Lower lobe of right lung (tissue), 2 donors: ENCODE data around the gene NFASC. TPM values are rescaled to one million over a fixed set of nuclear protein-coding genes. Genes with fewer than 3 reads are reported as not detected.

ENCODE experiments used
- ATAC-seq, 2 donors: fragments of 200-7000 bp; cut with Tn5 transposase; one replicate each; pipeline ENCODE4 v1.9.1; 2020 to 2022; ENCODE audit warnings: mild to moderate bottlenecking in 2 of 2, moderate library complexity in 2 of 2
- DNase-seq: peaks from one replicate; pipeline ENCODE4 v3.0.0-alpha.2; 2020
- H3K27ac ChIP-seq: fragments of 200-600 bp; one replicate; pipeline ENCODE4 v1.8.0; 2022
- H3K27me3 ChIP-seq: fragments of 200-600 bp; one replicate; pipeline ENCODE4 v1.8.0; 2022; ENCODE audit warnings: low read depth
- H3K36me3 ChIP-seq: fragments of 200-600 bp; one replicate; pipeline ENCODE4 v1.8.0; 2022; ENCODE audit warnings: mild to moderate bottlenecking
- H3K4me1 ChIP-seq: fragments of 200-600 bp; one replicate; pipeline ENCODE4 v1.8.0; 2022
- H3K4me3 ChIP-seq: fragments of 200-600 bp; one replicate; pipeline ENCODE4 v1.8.0; 2022; ENCODE audit warnings: mild to moderate bottlenecking
- H3K9me3 ChIP-seq: fragments of 200-600 bp; one replicate; pipeline ENCODE4 v1.8.0; 2022
- CTCF ChIP-seq: fragments of 200-600 bp; IDR thresholded peaks from one replicate; pipeline ENCODE4 v1.8.0; 2022; ENCODE audit warnings: antibody characterized with exemption, mild to moderate bottlenecking
- intact Hi-C: fragments of 100-400 bp; cut with DNase I; formaldehyde crosslinking; loops from one replicate; pipeline ENCODE4 v1.11.0; 2022
- total RNA-seq: library from RNA; stranded (reverse); fragmentation: NEBNext Ultra II Directional; extraction: Animal tissue kit (Norgen Biotek cat#: 25700); gene quantifications from one replicate; pipeline ENCODE4 v1.2.1, GENCODE V29; 2021
- donor health status: DM: no; HTN: yes; CAD: no; lungs with severe emphysema.

The NFASC gene
- total RNA-seq, 1 donor from 2014 or later, result 12.2 TPM

GRCh38 chr1:205042911-205043806 lies 172.5 kb downstream of the NFASC start, which contains the start of gene CNTN2:
TSS of gene CNTN2 (plus strand) at chr1:205043212. CDS start at chr1:205053186, 9,974 bp downstream.
- H3K27me3 ChIP-seq, result peaks cover 72% of the 10 kb centered on the region
- H3K27ac ChIP-seq, result no peak within 1 kb of the TSS
- H3K36me3 ChIP-seq, result no peaks in the 10 kb centered on the region
- no peak for ATAC-seq
- no peak for TF ChIP-seq CTCF
- H3K9me3 ChIP-seq, result no peaks in the 10 kb centered on the region
- intact Hi-C loops, result no loop called here
- no peak for DNase-seq
- H3K4me3 ChIP-seq, result no peak within 1 kb of the TSS
- no peaks in the 10 kb centered on the region for H3K4me1 ChIP-seq

- no peaks in the 10 kb centered on the region for H3K4me1 ChIP-seq
- intact Hi-C loops, result no loop called here
- H3K27me3 ChIP-seq, result peaks cover 76% of the 10 kb centered on the region
- H3K4me3 ChIP-seq, result no peak overlapping the region
- H3K36me3 ChIP-seq, result no peaks in the 10 kb centered on the region
- no peak for DNase-seq
- ATAC-seq, result no peak
- no peaks in the 10 kb centered on the region for H3K9me3 ChIP-seq
- H3K27ac ChIP-seq, result no peak overlapping the region
- TF ChIP-seq CTCF, result no peak
These were observed 173.2 kb downstream of the NFASC start for GRCh38 chr1:205043866-205044265.

- H3K36me3 ChIP-seq, result no peaks in the 10 kb centered on the region
- ATAC-seq, result no peak
- DNase-seq, result no peak
- no peaks in the 10 kb centered on the region for H3K4me1 ChIP-seq
- H3K27ac ChIP-seq, result no peak overlapping the region
- H3K27me3 ChIP-seq, result peaks cover 76% of the 10 kb centered on the region
- H3K9me3 ChIP-seq, result no peaks in the 10 kb centered on the region
- no peak overlapping the region for H3K4me3 ChIP-seq
- intact Hi-C loops, result no loop called here
- no peak for TF ChIP-seq CTCF
These were observed 174.1 kb downstream of the NFASC start for GRCh38 chr1:205044741-205045140.

- Histone ChIP-seq H3K4me3 (no peak overlapping the region), H3K27ac (no peak overlapping the region), H3K27me3 (peaks cover 76% of the 10 kb centered on the region), H3K4me1 (no peaks in the 10 kb centered on the region), H3K9me3 (no peaks in the 10 kb centered on the region), H3K36me3 (no peaks in the 10 kb centered on the region)
- TF ChIP-seq CTCF, result no peak
- ATAC-seq (no peak), DNase-seq (no peak)
- intact Hi-C loops, result no loop called here
These were observed 174.5 kb downstream of the NFASC start for GRCh38 chr1:205045146-205045545.

GRCh38 chr1:205046870-205047269 lies 176.2 kb downstream of the NFASC start:
- ATAC-seq (no peak), DNase-seq (no peak)
- intact Hi-C loops, result no loop called here
- Histone ChIP-seq H3K27me3 (peaks cover 62% of the 10 kb centered on the region), H3K27ac (no peak overlapping the region), H3K4me3 (no peak overlapping the region), H3K4me1 (no peaks in the 10 kb centered on the region), H3K9me3 (no peaks in the 10 kb centered on the region), H3K36me3 (no peaks in the 10 kb centered on the region)
- TF ChIP-seq CTCF, result no peak
